ENCODE data around the gene BMPR1B.

- no peak for TF ChIP-seq POLR2A (conservative IDR thresholded peaks at IDR 0.05)
- no peak for TF ChIP-seq ZNF143 (CRISPR knock-in tag; IDR thresholded peaks at IDR 0.05)
- no peak for TF ChIP-seq ATF3 (IDR thresholded peaks at IDR 0.05)
- no peak for TF ChIP-seq ATF3 (CRISPR knock-in tag; conservative IDR thresholded peaks at IDR 0.05)
- no peak for TF ChIP-seq POLR2AphosphoS5 (IDR thresholded peaks at IDR 0.05; ENCODE audit: control insufficient read depth, insufficient read depth, low read depth, low read length)
- no peak for TF ChIP-seq CHD2 (IDR thresholded peaks at IDR 0.05; ENCODE audit: low read depth, low read length)
- no peak for TF ChIP-seq ZNF232 (CRISPR knock-in tag; IDR thresholded peaks at IDR 0.05)
- no peak for TF ChIP-seq E2F5 (CRISPR knock-in tag; IDR thresholded peaks at IDR 0.05)
- TF ChIP-seq SREBF1 (IDR thresholded peaks at IDR 0.05; ENCODE audit: borderline replicate concordance, low read depth, low read length), result no peak
- TF ChIP-seq EHMT2 (IDR thresholded peaks at IDR 0.05), result no peak
- TF ChIP-seq CTCF (IDR thresholded peaks at IDR 0.05 in 2 of 3, conservative IDR thresholded peaks at IDR 0.05 in 1 of 3; ENCODE audit: insufficient read depth in 2 of 3, low read depth in 1 of 3, low read length in 3 of 3), result no peak
Measured at GRCh38 chr4:95071851-95072250, 314.1 kb downstream of the BMPR1B start.
